HTERT RPE-1 (cell line): ENCODE measurements around the gene SLC36A4.
"Not testable (repeated sequence)": the region's sequence is repeated elsewhere in the genome, so short reads cannot be mapped to it uniquely, and the experiment has no call there.

Experiments
- in situ Hi-C: fragments of 300-500 bp; cut with MboI; formaldehyde crosslinking; loops from 4 replicates; pipeline ENCODE4 v1.14.3; 2020; ENCODE audit warnings: low sequenced_read_pairs

Gene SLC36A4

GRCh38 chr11:93123351-93123898 is 74.4 kb downstream of the SLC36A4 start:
- in situ Hi-C loops: no loop called here

- in situ Hi-C loops: no loop called here
Measured at GRCh38 chr11:93122535-93123235, 75.1 kb downstream of the SLC36A4 start.

- in situ Hi-C loops: no loop called here
Measured at GRCh38 chr11:93118276-93118675, 79.5 kb downstream of the SLC36A4 start.

GRCh38 chr11:93117565-93117964 is 80.2 kb downstream of the SLC36A4 start:
- in situ Hi-C loops: no loop called here

- in situ Hi-C loops: no loop called here
Measured at GRCh38 chr11:93116641-93117441, 81.0 kb downstream of the SLC36A4 start.

GRCh38 chr11:93114304-93114703 is 83.5 kb downstream of the SLC36A4 start:
- in situ Hi-C loops: no loop called here

GRCh38 chr11:93113824-93114223 is 84.0 kb downstream of the SLC36A4 start:
- in situ Hi-C loops: no loop called here

GRCh38 chr11:93111147-93111546 is 86.6 kb downstream of the SLC36A4 start:
- in situ Hi-C loops: not testable (repeated sequence)

- in situ Hi-C loops: no loop called here
Measured at GRCh38 chr11:93100211-93100610, 97.6 kb downstream of the SLC36A4 start.

- in situ Hi-C loops: no loop called here
Measured at GRCh38 chr11:93099806-93100205, 98.0 kb downstream of the SLC36A4 start.
